Measurements from ENCODE around the gene TBX5.
"Not testable (repeated sequence)": the region's sequence is repeated elsewhere in the genome, so short reads cannot be mapped to it uniquely, and the experiment has no call there.

TBX5 gene

GRCh38 chr12:114371250-114371649 is 34.7 kb downstream of the TBX5 start:
- no peak for DNase-seq

GRCh38 chr12:114368685-114369452 is 37.1 kb downstream of the TBX5 start:
- no peak for DNase-seq

GRCh38 chr12:114361992-114362391 is 44.0 kb downstream of the TBX5 start:
- DNase-seq: no peak

- DNase-seq: no peak
These were observed 44.4 kb downstream of the TBX5 start for GRCh38 chr12:114361545-114361944.

GRCh38 chr12:114360485-114360884 is 45.5 kb downstream of the TBX5 start:
- no peak for DNase-seq

GRCh38 chr12:114355389-114356088 is 50.4 kb downstream of the TBX5 start:
- no peak for DNase-seq

GRCh38 chr12:114349239-114349638 is 56.7 kb downstream of the TBX5 start:
- not testable (repeated sequence) for DNase-seq

- no peak for DNase-seq
These were observed 58.1 kb downstream of the TBX5 start for GRCh38 chr12:114347861-114348260.

- DNase-seq: no peak
These were observed 61.1 kb downstream of the TBX5 start for GRCh38 chr12:114344831-114345230.

- DNase-seq: no peak
These were observed 61.7 kb downstream of the TBX5 start for GRCh38 chr12:114344303-114344663.

- DNase-seq: no peak
These were observed 62.2 kb downstream of the TBX5 start for GRCh38 chr12:114343585-114344302.

GRCh38 chr12:114342656-114343055 is 63.3 kb downstream of the TBX5 start:
- no peak for DNase-seq

GRCh38 chr12:114341635-114342034 is 64.3 kb downstream of the TBX5 start:
- no peak for DNase-seq

GRCh38 chr12:114340231-114340630 is 65.7 kb downstream of the TBX5 start:
- no peak for DNase-seq

GRCh38 chr12:114339626-114340025 is 66.3 kb downstream of the TBX5 start:
- DNase-seq: no peak

- DNase-seq: no peak
These were observed 70.3 kb downstream of the TBX5 start for GRCh38 chr12:114335607-114336006.

GRCh38 chr12:114334395-114334794 is 71.5 kb downstream of the TBX5 start:
- DNase-seq: no peak

GRCh38 chr12:114328292-114328691 is 77.7 kb downstream of the TBX5 start:
- no peak for DNase-seq

GRCh38 chr12:114327765-114328164 is 78.2 kb downstream of the TBX5 start:
- no peak for DNase-seq

- no peak for DNase-seq
These were observed 84.4 kb downstream of the TBX5 start for GRCh38 chr12:114321524-114321923.

GRCh38 chr12:114320968-114321367 is 85.0 kb downstream of the TBX5 start:
- no peak for DNase-seq

GRCh38 chr12:114320101-114320500 is 85.8 kb downstream of the TBX5 start:
- no peak for DNase-seq

GRCh38 chr12:114319422-114319821 is 86.5 kb downstream of the TBX5 start:
- DNase-seq: no peak

- no peak for DNase-seq
These were observed 87.0 kb downstream of the TBX5 start for GRCh38 chr12:114318984-114319383.
